Natural killer cell (primary cell): ENCODE measurements around the gene SMYD2. TPM values are rescaled to one million over a fixed set of nuclear protein-coding genes. Genes with fewer than 3 reads are reported as not detected.

ENCODE experiments used
- ATAC-seq, 3 donors: fragments of 150-1000 bp in 2 of 3; fragments of 200-7000 bp in 1 of 3; cut with Tn5 transposase; 1 replicate in 1 of 3; 2 replicates in 2 of 3; pipeline ENCODE4 v1.10.0; 2021; ENCODE audit warnings: mild to moderate bottlenecking in 2 of 3, moderate library complexity in 2 of 3
- DNase-seq, 2 donors: peaks; one replicate each; pipeline versions ENCODE4 v3.0.0 to v3.0.0-alpha.2; 2013 to 2021; ENCODE audit warnings: mixed read lengths in 1 of 2
- H3K27ac ChIP-seq: one replicate; pipeline ENCODE4 v1.5.1; 2013; ENCODE audit warnings: mild to moderate bottlenecking, low read length
- H3K27me3 ChIP-seq: one replicate; pipeline ENCODE4 v1.6.1; 2013; ENCODE audit warnings: low read length; ENCODE audit not compliant: control insufficient read depth, insufficient read depth
- H3K36me3 ChIP-seq: one replicate; pipeline ENCODE4 v1.6.1; 2013; ENCODE audit warnings: low read length; ENCODE audit not compliant: control insufficient read depth, insufficient read depth
- H3K4me1 ChIP-seq: one replicate; pipeline ENCODE4 v1.6.1; 2013; ENCODE audit warnings: low read length; ENCODE audit not compliant: control insufficient read depth, insufficient read depth
- H3K4me3 ChIP-seq: one replicate; pipeline ENCODE4 v1.5.1; 2013; ENCODE audit warnings: low read length
- H3K9me3 ChIP-seq: one replicate; pipeline ENCODE4 v1.6.1; 2013; ENCODE audit warnings: low read length; ENCODE audit not compliant: control insufficient read depth, insufficient read depth
- H3K27ac Mint-ChIP-seq, 2 donors: one replicate each; pipeline ENCODE4 v1.8.0; 2022; ENCODE audit warnings: mild to moderate bottlenecking in 2 of 2, mixed read lengths in 2 of 2, moderate library complexity in 1 of 2
- H3K27me3 Mint-ChIP-seq, 2 donors: one replicate each; pipeline ENCODE4 v1.8.0; 2022; ENCODE audit warnings: low read depth in 2 of 2, mixed read lengths in 2 of 2
- H3K36me3 Mint-ChIP-seq: one replicate; pipeline ENCODE4 v1.8.0; 2022; ENCODE audit warnings: mixed read lengths
- H3K4me1 Mint-ChIP-seq, 2 donors: one replicate each; pipeline ENCODE4 v1.8.0; 2022; ENCODE audit warnings: mixed read lengths in 2 of 2
- H3K4me3 Mint-ChIP-seq: one replicate; pipeline ENCODE4 v1.8.0; 2022; ENCODE audit warnings: mild to moderate bottlenecking, moderate library complexity, mixed read lengths
- H3K9me3 Mint-ChIP-seq, 2 donors: one replicate each; pipeline ENCODE4 v1.8.0; 2022; ENCODE audit warnings: mixed read lengths in 2 of 2
- CTCF ChIP-seq: fragments of 200-600 bp; IDR thresholded peaks from one replicate; pipeline ENCODE4 v1.8.0; 2022; ENCODE audit warnings: antibody characterized with exemption
- WGBS: methylation state at CpG from one replicate; pipeline ENCODE4 v1.1.7; 2013; ENCODE audit warnings: missing lambda C conversion rate; ENCODE audit not compliant: insufficient coverage; 5-methylcytosine and 5-hydroxymethylcytosine counted together
- intact Hi-C: fragments of 100-400 bp; cut with micrococcal nuclease; formaldehyde crosslinking; loops from one replicate; pipeline ENCODE4 v1.14.2; 2022
- total RNA-seq, 4 donors: library from RNA; stranded (reverse); fragments of 120-200 nt in 1 of 4; gene quantifications; one replicate each; pipeline versions ENCODE4 v1.2.3 to v1.2.4, GENCODE V29; 2013 to 2022

The SMYD2 gene
- total RNA-seq, 3 donors from 2014 or later (not counting 1 experiment from before 2014, with no cell fraction given), result 23.1 to 27.8 (median 26.9) TPM

GRCh38 chr1:214236477-214236876, 44.5 kb upstream of the SMYD2 start:
- 60% methylated on average over 1 of the region's 2 CpGs for WGBS
- Histone ChIP-seq H3K4me1 (no peaks in the 10 kb centered on the region), H3K9me3 (no peaks in the 10 kb centered on the region), H3K4me3 (no peak overlapping the region), H3K27me3 (peaks cover 2% of the 10 kb centered on the region), H3K36me3 (no peaks in the 10 kb centered on the region), H3K27ac (no peak overlapping the region)
- ATAC-seq (no peak), DNase-seq (no peak)
- TF ChIP-seq CTCF, result no peak
- no peak overlapping the region for H3K27ac Mint-ChIP-seq
- peaks cover 23% of the 10 kb centered on the region in 2 donors for H3K27me3 Mint-ChIP-seq
- no peak overlapping the region for H3K4me3 Mint-ChIP-seq
- no peaks in the 10 kb centered on the region for H3K4me1 Mint-ChIP-seq
- intact Hi-C loops, result no loop called here
- no peaks in the 10 kb centered on the region for H3K36me3 Mint-ChIP-seq
- no peaks in the 10 kb centered on the region for H3K9me3 Mint-ChIP-seq

- H3K9me3 ChIP-seq, result no peaks in the 10 kb centered on the region
These were observed 39.9 kb upstream of the SMYD2 start for GRCh38 chr1:214241060-214241459.

GRCh38 chr1:214244252-214244651, 36.7 kb upstream of the SMYD2 start:
- no peak for TF ChIP-seq CTCF
- Mint-ChIP-seq H3K9me3 (no peaks in the 10 kb centered on the region), H3K4me3 (no peak overlapping the region), H3K4me1 (no peaks in the 10 kb centered on the region), H3K36me3 (no peaks in the 10 kb centered on the region), H3K27ac (no peak overlapping the region), H3K27me3 (peaks cover 26 to 52% of the 10 kb centered on the region in 2 donors)
- Histone ChIP-seq H3K27ac (no peak overlapping the region), H3K4me1 (no peaks in the 10 kb centered on the region), H3K27me3 (no peaks in the 10 kb centered on the region), H3K9me3 (no peaks in the 10 kb centered on the region), H3K4me3 (no peak overlapping the region), H3K36me3 (no peaks in the 10 kb centered on the region)
- intact Hi-C loops, result no loop called here
- DNase-seq, result no peak
- 93% methylated on average over 20 of the region's 20 CpGs for WGBS
- no peak for ATAC-seq

More at GRCh38 chr1:214241060-214241459, 39.9 kb upstream of the SMYD2 start:
- H3K4me3 Mint-ChIP-seq, result no peak overlapping the region
- H3K9me3 Mint-ChIP-seq, result no peaks in the 10 kb centered on the region
- no peak overlapping the region for H3K4me3 ChIP-seq
- no peak overlapping the region for H3K27ac Mint-ChIP-seq
- H3K27me3 Mint-ChIP-seq, result peaks cover 25 to 36% of the 10 kb centered on the region in 2 donors
- H3K27ac ChIP-seq, result no peak overlapping the region
- intact Hi-C loops, result no loop called here
- WGBS, result 92% methylated on average over 5 of the region's 7 CpGs
- no peaks in the 10 kb centered on the region for H3K4me1 ChIP-seq
- no peaks in the 10 kb centered on the region for H3K36me3 ChIP-seq
- no peak for TF ChIP-seq CTCF
- ATAC-seq (no peak), DNase-seq (no peak)
- H3K36me3 Mint-ChIP-seq, result no peaks in the 10 kb centered on the region
- no peaks in the 10 kb centered on the region for H3K4me1 Mint-ChIP-seq
- no peaks in the 10 kb centered on the region for H3K27me3 ChIP-seq

DNA sequence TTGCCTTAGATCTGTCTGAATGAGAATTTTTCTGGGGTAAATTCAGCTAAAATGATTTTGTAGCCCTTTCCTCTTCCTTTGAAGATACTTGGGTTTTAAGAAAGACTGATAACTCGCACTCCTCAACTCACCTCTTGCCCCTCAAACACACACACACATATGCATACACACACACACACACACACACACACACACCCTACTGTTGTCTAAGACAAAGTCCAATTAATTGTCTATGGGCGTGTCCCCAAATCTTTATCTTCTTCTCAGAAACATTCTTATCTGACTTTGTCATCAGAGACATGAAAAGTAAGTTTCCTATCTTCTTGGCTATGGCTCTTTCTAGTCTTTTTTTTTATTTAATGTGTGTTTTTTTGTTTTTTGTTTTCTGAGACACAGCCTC, 36.1 kb upstream of the SMYD2 start:
- no peaks in the 10 kb centered on the region for H3K9me3 ChIP-seq
- no peaks in the 10 kb centered on the region for H3K27me3 ChIP-seq
- H3K4me1 ChIP-seq, result no peaks in the 10 kb centered on the region
- ATAC-seq (no peak), DNase-seq (no peak)
- no peaks in the 10 kb centered on the region for H3K36me3 Mint-ChIP-seq
- no peak overlapping the region for H3K27ac ChIP-seq
- H3K4me3 Mint-ChIP-seq, result no peak overlapping the region
- intact Hi-C loops, result no loop called here
- H3K27me3 Mint-ChIP-seq, result peaks cover 28 to 58% of the 10 kb centered on the region in 2 donors
- no peak overlapping the region for H3K4me3 ChIP-seq
- H3K27ac Mint-ChIP-seq, result no peak overlapping the region
- TF ChIP-seq CTCF, result no peak
- no peaks in the 10 kb centered on the region for H3K36me3 ChIP-seq
- WGBS, result 75% methylated on average over 2 of the region's 2 CpGs
- H3K4me1 Mint-ChIP-seq, result no peaks in the 10 kb centered on the region
- H3K9me3 Mint-ChIP-seq, result no peaks in the 10 kb centered on the region
